GM12891 (cell line): ENCODE data around the gene RSPH3.

Experiments used
- PAX5 ChIP-seq: IDR thresholded peaks from 2 replicates; pipeline ENCODE4 v1.6.1; 2011; ENCODE audit warnings: low read length, moderate library complexity, mild to moderate bottlenecking; ENCODE audit not compliant: insufficient read depth, severe bottlenecking
- POLR2A ChIP-seq: IDR thresholded peaks from 2 replicates; pipeline ENCODE4 v1.6.1; 2011; ENCODE audit warnings: low read depth, low read length, control low read depth
- POLR2AphosphoS5 ChIP-seq: IDR thresholded peaks from 2 replicates; pipeline ENCODE4 v1.6.1; 2011; ENCODE audit warnings: low read depth, low read length, control low read depth
- SPI1 ChIP-seq: IDR thresholded peaks from 2 replicates; pipeline ENCODE4 v1.6.1; 2011; ENCODE audit warnings: low read depth, low read length, control low read depth
- TAF1 ChIP-seq: IDR thresholded peaks from 2 replicates; pipeline ENCODE4 v1.6.1; 2011; ENCODE audit warnings: low read depth, low read length, control low read depth

DNA sequence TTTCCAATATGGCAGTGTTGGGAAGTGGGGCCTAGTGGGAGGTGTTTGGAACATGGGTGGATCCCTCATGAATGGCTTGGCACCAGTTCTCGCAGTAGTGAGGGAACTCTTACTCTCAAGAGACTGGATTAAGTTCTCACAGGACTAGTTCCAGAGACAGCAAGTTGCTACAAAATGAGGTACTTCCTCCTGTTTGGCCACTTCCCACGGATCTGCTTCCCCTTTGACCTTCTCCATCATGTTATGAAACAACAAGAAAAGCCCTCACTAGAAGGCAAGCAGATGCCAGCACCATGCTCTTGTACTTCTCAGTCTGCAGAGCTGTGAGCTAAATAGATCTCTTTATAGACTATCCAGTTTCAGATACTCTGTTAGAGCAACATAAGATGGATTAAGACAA, 3.1 kb downstream of the RSPH3 start:
- no peak for TF ChIP-seq POLR2A
- no peak for TF ChIP-seq TAF1
- TF ChIP-seq PAX5, result no peak
- TF ChIP-seq POLR2AphosphoS5, result no peak
- TF ChIP-seq SPI1, result no peak
